Peyer's patch (tissue), 4 donors: Measurements from ENCODE around the gene TNFAIP3.

Source experiments
- CTCF ChIP-seq, 6 experiments: fragments of 450-650 bp in 4 of 6; fragments of 200-600 bp in 2 of 6; sonication (generic) in 1 of 6; IDR thresholded peaks; one replicate each; pipeline ENCODE4 v1.5.1; 2017 to 2019; ENCODE audit warnings: antibody characterized with exemption in 6 of 6, mild to moderate bottlenecking in 3 of 6, moderate library complexity in 1 of 6
- POLR2A ChIP-seq, 2 donors: fragments of 450-650 bp; IDR thresholded peaks; one replicate each; pipeline ENCODE4 v1.5.1; 2017; ENCODE audit warnings: antibody characterized with exemption in 2 of 2, mild to moderate bottlenecking in 2 of 2, moderate library complexity in 2 of 2

GRCh38 chr6:137906020-137906472, 39.0 kb downstream of the TNFAIP3 start:
- TF ChIP-seq POLR2A (IDR thresholded peaks at IDR 0.05) (no peak), CTCF (IDR thresholded peaks at IDR 0.05) (no peak)
